Prostate gland (tissue), 2 donors: Measurements from ENCODE around the gene AURKA. TPM values are rescaled to one million over a fixed set of nuclear protein-coding genes. Genes with fewer than 3 reads are reported as not detected.

Experiments used
- DNase-seq: peaks from one replicate; pipeline ENCODE4 v3.0.0-alpha.2; 2019; ENCODE audit warnings: low spot score
- H3K27ac ChIP-seq, 2 donors: fragments of 200-600 bp; sonication (generic); 2 replicates each; pipeline ENCODE4 v1.5.1; 2017 to 2019
- H3K27me3 ChIP-seq: fragments of 200-600 bp; sonication (generic); replicated peaks from 2 replicates; pipeline ENCODE4 v1.5.1; 2019; ENCODE audit not compliant: insufficient read depth
- H3K36me3 ChIP-seq, 2 donors: fragments of 200-600 bp; sonication (generic); 1 replicate in 1 of 2; 2 replicates in 1 of 2; pipeline versions ENCODE4 v1.5.1 to v1.8.1; 2017 to 2019
- H3K4me1 ChIP-seq: fragments of 200-600 bp; sonication (generic); replicated peaks from 2 replicates; pipeline ENCODE4 v1.5.1; 2019
- H3K4me3 ChIP-seq, 2 donors: fragments of 200-600 bp; sonication (generic); 2 replicates each; pipeline ENCODE4 v1.5.1; 2017 to 2019
- H3K9me3 ChIP-seq: fragments of 200-600 bp; sonication (generic); 2 replicates; pipeline ENCODE4 v1.5.1; 2017
- CTCF ChIP-seq, 4 experiments: fragments of 200-600 bp in 2 of 4; fragments of 450-650 bp in 2 of 4; sonication (generic) in 2 of 4; IDR thresholded peaks; 1 replicate in 3 of 4; 2 replicates in 1 of 4; pipeline ENCODE4 v1.5.1; 2016 to 2019; ENCODE audit warnings: antibody characterized with exemption in 4 of 4, mild to moderate bottlenecking in 2 of 4, moderate library complexity in 2 of 4
- POLR2A ChIP-seq: fragments of 450-650 bp; IDR thresholded peaks from one replicate; pipeline ENCODE4 v1.6.1; 2016; ENCODE audit warnings: antibody characterized with exemption, mild to moderate bottlenecking
- POLR2AphosphoS5 ChIP-seq: sonication (generic); formaldehyde crosslinking; IDR thresholded peaks from one replicate; pipeline ENCODE4 v1.6.1; 2017; ENCODE audit warnings: antibody characterized with exemption
- WGBS: methylation state at CpG from one replicate; pipeline ENCODE4 v1.1.5; 2018; 5-methylcytosine and 5-hydroxymethylcytosine counted together
- intact Hi-C: fragments of 100-400 bp; cut with DNase I; formaldehyde crosslinking; loops from one replicate; pipeline ENCODE4 v1.14.2; 2022
- total RNA-seq, 2 donors: library from RNA; depleted of rRNA; stranded (reverse); fragments of >200 nt; gene quantifications; one replicate each; pipeline ENCODE4 v1.1.0, GENCODE V29; 2016

Gene AURKA
- total RNA-seq, 2 donors from 2014 or later, result 2.6 to 9.9 TPM

GRCh38 chr20:56420028-56420427 lies 28.0 kb upstream of the AURKA start:
- H3K27ac ChIP-seq, result no peak overlapping the region
- no peaks in the 10 kb centered on the region for H3K36me3 ChIP-seq
- TF ChIP-seq POLR2A (no peak), POLR2AphosphoS5 (no peak), CTCF (IDR thresholded peaks at IDR 0.05) (no peak)
- H3K4me3 ChIP-seq, result no peak overlapping the region
- no peaks in the 10 kb centered on the region for H3K4me1 ChIP-seq
- intact Hi-C loops, result no loop called here
- no peaks in the 10 kb centered on the region for H3K9me3 ChIP-seq
- DNase-seq, result no peak
- WGBS, result 73% methylated on average over 2 of the region's 2 CpGs
- no peaks in the 10 kb centered on the region for H3K27me3 ChIP-seq

GRCh38 chr20:56418385-56418861 lies 26.4 kb upstream of the AURKA start:
- no peaks in the 10 kb centered on the region for H3K4me1 ChIP-seq
- H3K9me3 ChIP-seq, result no peaks in the 10 kb centered on the region
- H3K27ac ChIP-seq, result peak overlapping the region; percentile 4 to 25
- no peak for DNase-seq
- WGBS, result 49% methylated on average over 11 of the region's 11 CpGs
- no peaks in the 10 kb centered on the region for H3K27me3 ChIP-seq
- intact Hi-C loops, result no loop called here
- peak; percentile 25 for TF ChIP-seq POLR2AphosphoS5
- no peak for TF ChIP-seq CTCF (IDR thresholded peaks at IDR 0.05)
- no peak for TF ChIP-seq POLR2A
- H3K4me3 ChIP-seq, result no peak overlapping the region
- H3K36me3 ChIP-seq, result no peaks in the 10 kb centered on the region

- Histone ChIP-seq H3K27ac (peak overlapping the region; percentile 4 to 24), H3K27me3 (no peaks in the 10 kb centered on the region), H3K4me3 (no peak overlapping the region), H3K36me3 (no peaks in the 10 kb centered on the region), H3K4me1 (no peaks in the 10 kb centered on the region), H3K9me3 (no peaks in the 10 kb centered on the region)
- WGBS, result 97% methylated on average over 4 of the region's 4 CpGs
- no peak for TF ChIP-seq POLR2A
- no peak for TF ChIP-seq POLR2AphosphoS5
- no peak for TF ChIP-seq CTCF (IDR thresholded peaks at IDR 0.05)
- DNase-seq, result no peak
- intact Hi-C loops, result no loop called here
Observed at GRCh38 chr20:56417911-56418310, 25.9 kb upstream of the AURKA start.

GRCh38 chr20:56417402-56417801 lies 25.4 kb upstream of the AURKA start:
- H3K27me3 ChIP-seq, result no peaks in the 10 kb centered on the region
- H3K27ac ChIP-seq, result no peak overlapping the region
- H3K4me1 ChIP-seq, result no peaks in the 10 kb centered on the region
- H3K4me3 ChIP-seq, result no peak overlapping the region
- no peaks in the 10 kb centered on the region for H3K36me3 ChIP-seq
- DNase-seq, result no peak
- TF ChIP-seq POLR2A, result no peak
- TF ChIP-seq POLR2AphosphoS5, result no peak
- TF ChIP-seq CTCF (IDR thresholded peaks at IDR 0.05), result no peak
- intact Hi-C loops, result no loop called here
- H3K9me3 ChIP-seq, result no peaks in the 10 kb centered on the region
- 93% methylated on average over 7 of the region's 7 CpGs for WGBS

GRCh38 chr20:56414842-56415765 lies 23.1 kb upstream of the AURKA start:
- Histone ChIP-seq H3K4me1 (no peaks in the 10 kb centered on the region), H3K27me3 (no peaks in the 10 kb centered on the region), H3K27ac (no peak overlapping the region), H3K9me3 (no peaks in the 10 kb centered on the region), H3K36me3 (no peaks in the 10 kb centered on the region), H3K4me3 (no peak overlapping the region)
- no peak for DNase-seq
- 89% methylated on average over 12 of the region's 12 CpGs for WGBS
- intact Hi-C loops, result no loop called here
- no peak for TF ChIP-seq POLR2A
- no peak for TF ChIP-seq POLR2AphosphoS5
- no peak for TF ChIP-seq CTCF (IDR thresholded peaks at IDR 0.05)
